Measurements from ENCODE around the gene WDR27.

The WDR27 gene

DNA sequence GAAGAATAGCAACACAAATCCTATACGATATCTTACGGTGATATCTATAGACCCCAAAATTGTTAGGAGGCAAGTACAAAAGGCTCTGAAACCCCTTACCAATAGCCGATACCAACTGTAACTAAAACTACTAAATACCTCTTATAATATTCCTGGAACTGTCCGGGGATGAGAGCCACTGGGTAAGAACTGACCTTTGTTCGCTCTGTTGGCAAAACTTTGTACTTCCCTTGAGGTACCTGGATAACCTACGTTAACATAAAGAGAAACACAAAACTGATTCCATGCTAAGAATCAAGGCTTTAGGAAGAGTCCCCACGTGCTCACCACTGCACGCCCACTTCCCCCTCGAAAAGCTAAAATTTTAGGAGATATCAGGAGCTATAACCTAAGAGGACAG is 12.8 kb upstream of the WDR27 start:
- TF ChIP-seq POLR2A (IDR thresholded peaks at IDR 0.05; ENCODE audit: extremely low read depth, insufficient read length), result no peak
- TF ChIP-seq, protein P1, sequence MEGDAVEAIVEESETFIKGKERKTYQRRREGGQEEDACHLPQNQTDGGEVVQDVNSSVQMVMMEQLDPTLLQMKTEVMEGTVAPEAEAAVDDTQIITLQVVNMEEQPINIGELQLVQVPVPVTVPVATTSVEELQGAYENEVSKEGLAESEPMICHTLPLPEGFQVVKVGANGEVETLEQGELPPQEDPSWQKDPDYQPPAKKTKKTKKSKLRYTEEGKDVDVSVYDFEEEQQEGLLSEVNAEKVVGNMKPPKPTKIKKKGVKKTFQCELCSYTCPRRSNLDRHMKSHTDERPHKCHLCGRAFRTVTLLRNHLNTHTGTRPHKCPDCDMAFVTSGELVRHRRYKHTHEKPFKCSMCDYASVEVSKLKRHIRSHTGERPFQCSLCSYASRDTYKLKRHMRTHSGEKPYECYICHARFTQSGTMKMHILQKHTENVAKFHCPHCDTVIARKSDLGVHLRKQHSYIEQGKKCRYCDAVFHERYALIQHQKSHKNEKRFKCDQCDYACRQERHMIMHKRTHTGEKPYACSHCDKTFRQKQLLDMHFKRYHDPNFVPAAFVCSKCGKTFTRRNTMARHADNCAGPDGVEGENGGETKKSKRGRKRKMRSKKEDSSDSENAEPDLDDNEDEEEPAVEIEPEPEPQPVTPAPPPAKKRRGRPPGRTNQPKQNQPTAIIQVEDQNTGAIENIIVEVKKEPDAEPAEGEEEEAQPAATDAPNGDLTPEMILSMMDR (IDR thresholded peaks at IDR 0.05; ENCODE audit: low read depth, low read length), result no peak
- TF ChIP-seq, protein P2, sequence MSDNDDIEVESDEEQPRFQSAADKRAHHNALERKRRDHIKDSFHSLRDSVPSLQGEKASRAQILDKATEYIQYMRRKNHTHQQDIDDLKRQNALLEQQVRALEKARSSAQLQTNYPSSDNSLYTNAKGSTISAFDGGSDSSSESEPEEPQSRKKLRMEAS (IDR thresholded peaks at IDR 0.05; ENCODE audit: low read depth, low read length), result no peak
- no peak for TF ChIP-seq MYC (IDR thresholded peaks at IDR 0.05; ENCODE audit: low read depth, low read length)
- H3K4me3 ChIP-seq (ENCODE audit: low read depth, low read length), result no peak overlapping the region

DNA sequence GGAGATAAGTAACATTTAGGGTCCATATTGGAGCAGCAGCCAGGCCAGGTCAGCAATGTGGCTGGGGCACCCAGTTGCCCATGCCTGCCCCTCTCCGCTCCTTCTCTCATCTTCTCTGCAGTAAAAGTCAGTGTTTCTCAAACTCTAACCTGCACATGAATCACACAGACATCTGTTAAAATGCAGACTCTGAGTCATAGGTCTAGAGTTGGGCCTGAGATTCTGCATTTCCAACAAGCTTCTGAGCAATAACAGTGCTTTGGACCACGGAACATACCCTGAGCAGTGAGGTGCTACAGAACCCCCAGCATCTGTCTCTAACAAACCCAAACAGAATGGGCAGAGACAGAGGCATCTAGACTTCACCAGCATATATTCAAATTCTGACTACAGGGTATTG is 12.3 kb upstream of the WDR27 start:
- no peak for DNase-seq (ENCODE audit: low read depth)
- TF ChIP-seq, protein P1 (IDR thresholded peaks at IDR 0.05; ENCODE audit: low read depth, low read length), result no peak
- TF ChIP-seq, protein P2 (IDR thresholded peaks at IDR 0.05; ENCODE audit: low read depth, low read length), result no peak
- TF ChIP-seq POLR2A (IDR thresholded peaks at IDR 0.05; ENCODE audit: extremely low read depth, insufficient read length), result no peak
- no peak for TF ChIP-seq MYC (IDR thresholded peaks at IDR 0.05; ENCODE audit: low read depth, low read length)
- no peak overlapping the region for H3K4me3 ChIP-seq (ENCODE audit: low read depth, low read length)

More for the DNA sequence above, 12.8 kb upstream of the WDR27 start:
- DNase-seq (ENCODE audit: low read depth), result no peak

DNA sequence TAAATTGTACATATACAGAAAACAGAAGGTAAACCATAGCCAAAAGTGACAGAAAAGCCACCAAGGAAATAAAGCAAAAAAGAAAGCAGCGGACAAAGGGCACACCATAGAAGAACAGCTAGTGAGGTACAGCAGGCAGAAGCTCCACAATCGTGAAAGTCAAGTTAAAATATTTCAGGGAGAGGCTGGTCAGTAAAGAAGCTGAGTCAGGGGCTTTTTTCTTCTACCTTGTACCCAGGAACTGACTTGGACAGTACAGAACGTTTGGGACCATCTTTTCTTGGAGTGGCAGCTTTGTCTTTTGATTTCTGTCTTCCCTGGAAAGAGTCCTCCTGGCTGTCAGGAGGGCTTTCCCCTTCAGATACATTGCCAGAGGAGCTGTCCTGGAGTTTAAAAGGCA is 8.2 kb upstream of the WDR27 start:
- TF ChIP-seq, protein P2 (IDR thresholded peaks at IDR 0.05; ENCODE audit: low read depth, low read length), result no peak
- TF ChIP-seq, protein P1 (IDR thresholded peaks at IDR 0.05; ENCODE audit: low read depth, low read length), result no peak
- TF ChIP-seq MYC (IDR thresholded peaks at IDR 0.05; ENCODE audit: low read depth, low read length), result no peak
- no peak overlapping the region for H3K4me3 ChIP-seq (ENCODE audit: low read depth, low read length)
- DNase-seq (ENCODE audit: low read depth), result no peak

DNA sequence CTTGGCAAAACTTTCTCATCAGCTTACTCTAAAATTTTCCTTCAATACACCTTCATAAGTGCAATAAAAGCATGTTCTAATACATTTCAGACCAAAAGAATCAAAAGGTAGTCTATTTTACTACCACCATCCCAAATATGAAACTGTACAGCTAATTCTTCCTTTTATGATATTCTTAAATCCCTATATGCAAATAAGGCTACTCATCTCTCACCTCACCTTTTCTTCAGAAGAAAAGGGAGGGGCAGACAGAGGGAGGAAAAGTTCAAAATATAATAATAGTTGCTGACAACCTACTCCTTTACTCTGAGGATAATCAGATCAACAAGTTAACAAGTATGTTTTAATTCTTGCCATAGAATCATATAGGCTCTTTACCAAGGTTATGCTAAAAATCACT is 7.5 kb upstream of the WDR27 start:
- H3K4me3 ChIP-seq (ENCODE audit: low read depth, low read length), result no peak overlapping the region
- no peak for DNase-seq (ENCODE audit: low read depth)
- TF ChIP-seq, protein P1 (IDR thresholded peaks at IDR 0.05; ENCODE audit: low read depth, low read length), result no peak
- no peak for TF ChIP-seq MYC (IDR thresholded peaks at IDR 0.05; ENCODE audit: low read depth, low read length)
- TF ChIP-seq, protein P2 (IDR thresholded peaks at IDR 0.05; ENCODE audit: low read depth, low read length), result no peak
- TF ChIP-seq POLR2A (IDR thresholded peaks at IDR 0.05; ENCODE audit: extremely low read depth, insufficient read length), result no peak

DNA sequence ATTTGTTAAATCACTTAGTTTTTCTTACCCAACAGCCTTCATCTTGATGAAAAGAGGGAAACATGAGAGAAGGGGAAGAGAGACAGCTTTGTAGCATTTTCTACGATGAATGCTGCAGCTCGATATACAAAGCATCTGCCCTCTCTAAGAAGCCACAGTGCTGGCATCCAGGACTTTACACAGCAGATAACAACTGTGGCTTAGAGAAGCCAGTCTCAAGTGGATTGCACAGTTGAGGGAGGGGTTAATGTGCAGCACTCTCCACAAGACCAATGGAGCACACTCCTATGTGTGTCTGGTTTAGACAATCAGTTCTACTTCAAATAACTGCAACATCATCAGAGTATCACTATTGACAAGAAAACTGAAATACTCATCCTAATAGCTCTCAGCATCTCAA is 5.9 kb upstream of the WDR27 start:
- no peak for TF ChIP-seq POLR2A (IDR thresholded peaks at IDR 0.05; ENCODE audit: extremely low read depth, insufficient read length)
- no peak for TF ChIP-seq MYC (IDR thresholded peaks at IDR 0.05; ENCODE audit: low read depth, low read length)
- peak; percentile 22 for DNase-seq (ENCODE audit: low read depth)
- no peak overlapping the region for H3K4me3 ChIP-seq (ENCODE audit: low read depth, low read length)

DNA sequence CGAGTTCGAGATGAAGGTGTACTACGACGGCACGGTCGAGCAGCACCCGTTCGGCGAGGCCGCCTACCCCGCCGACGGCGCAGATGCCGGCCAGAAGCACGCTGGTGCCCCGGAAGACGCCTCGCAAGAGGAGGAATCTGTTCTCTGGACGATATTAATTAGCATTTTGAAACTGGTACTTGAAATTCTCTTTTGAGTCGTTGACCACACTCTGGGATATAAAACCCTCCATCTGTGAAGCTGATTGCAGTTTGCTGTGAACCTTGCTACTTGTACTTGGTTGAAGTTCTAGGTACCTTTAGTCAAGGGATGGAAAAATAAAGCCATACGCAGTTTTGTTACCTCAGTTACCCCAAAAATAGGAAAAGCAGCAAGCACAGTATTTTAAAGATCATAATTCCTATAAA is 1.0 kb upstream of the WDR27 start:
- DNase-seq (ENCODE audit: low read depth), result no peak
- peak overlapping the region; percentile 93 for H3K4me3 ChIP-seq (ENCODE audit: low read depth, low read length)
- TF ChIP-seq MYC (IDR thresholded peaks at IDR 0.05; ENCODE audit: low read depth, low read length) (no peak), POLR2A (IDR thresholded peaks at IDR 0.05; ENCODE audit: extremely low read depth, insufficient read length) (no peak)
- TF ChIP-seq, protein P2 (IDR thresholded peaks at IDR 0.05; ENCODE audit: low read depth, low read length), result 0 out of 2 replicates have a peak, but pooled peaks have one; percentile 2
